HL-60 (cell line): ENCODE results near the gene LIPC.

Experiments
- CTCF ChIP-seq: IDR thresholded peaks from one replicate; pipeline ENCODE4 v1.5.1; 2011; ENCODE audit warnings: low read length, control low read depth, inconsistent platforms; ENCODE audit not compliant: insufficient read depth
- GABPA ChIP-seq: IDR thresholded peaks from 2 replicates; pipeline ENCODE4 v1.6.1; 2012; ENCODE audit warnings: low read depth
- POLR2AphosphoS5 ChIP-seq: IDR thresholded peaks from 2 replicates; pipeline ENCODE4 v1.6.1; 2012; ENCODE audit warnings: low read depth
- REST ChIP-seq: IDR thresholded peaks from 2 replicates; pipeline ENCODE4 v1.6.1; 2012; ENCODE audit warnings: low read depth; ENCODE audit not compliant: insufficient replicate concordance

- no peak for TF ChIP-seq CTCF
- TF ChIP-seq REST = no peak
- no peak for TF ChIP-seq POLR2AphosphoS5
- TF ChIP-seq GABPA = no peak
These were observed 134.2 kb downstream of the LIPC start for GRCh38 chr15:58566029-58566428.
